ENCODE data around the gene TENT4A.

TENT4A gene

GRCh38 chr5:6781716-6782115 lies 68.5 kb downstream of the TENT4A start:
- no peak for TF ChIP-seq POLR2A (IDR thresholded peaks at IDR 0.05; ENCODE audit: low read length)
- no peak for TF ChIP-seq GATA1 (IDR thresholded peaks at IDR 0.05; ENCODE audit: low read depth, low read length)

GRCh38 chr5:6783787-6784186 lies 70.6 kb downstream of the TENT4A start:
- DNase-seq: no peak
- TF ChIP-seq POLR2A (IDR thresholded peaks at IDR 0.05; ENCODE audit: low read length) (no peak), GATA1 (IDR thresholded peaks at IDR 0.05; ENCODE audit: low read depth, low read length) (no peak)

More at GRCh38 chr5:6781716-6782115, 68.5 kb downstream of the TENT4A start:
- no peak for DNase-seq

- TF ChIP-seq POLR2A (IDR thresholded peaks at IDR 0.05; ENCODE audit: low read length) (no peak), GATA1 (IDR thresholded peaks at IDR 0.05; ENCODE audit: low read depth, low read length) (no peak)
- no peak for DNase-seq
These were observed 71.2 kb downstream of the TENT4A start for GRCh38 chr5:6784481-6784880.

DNA sequence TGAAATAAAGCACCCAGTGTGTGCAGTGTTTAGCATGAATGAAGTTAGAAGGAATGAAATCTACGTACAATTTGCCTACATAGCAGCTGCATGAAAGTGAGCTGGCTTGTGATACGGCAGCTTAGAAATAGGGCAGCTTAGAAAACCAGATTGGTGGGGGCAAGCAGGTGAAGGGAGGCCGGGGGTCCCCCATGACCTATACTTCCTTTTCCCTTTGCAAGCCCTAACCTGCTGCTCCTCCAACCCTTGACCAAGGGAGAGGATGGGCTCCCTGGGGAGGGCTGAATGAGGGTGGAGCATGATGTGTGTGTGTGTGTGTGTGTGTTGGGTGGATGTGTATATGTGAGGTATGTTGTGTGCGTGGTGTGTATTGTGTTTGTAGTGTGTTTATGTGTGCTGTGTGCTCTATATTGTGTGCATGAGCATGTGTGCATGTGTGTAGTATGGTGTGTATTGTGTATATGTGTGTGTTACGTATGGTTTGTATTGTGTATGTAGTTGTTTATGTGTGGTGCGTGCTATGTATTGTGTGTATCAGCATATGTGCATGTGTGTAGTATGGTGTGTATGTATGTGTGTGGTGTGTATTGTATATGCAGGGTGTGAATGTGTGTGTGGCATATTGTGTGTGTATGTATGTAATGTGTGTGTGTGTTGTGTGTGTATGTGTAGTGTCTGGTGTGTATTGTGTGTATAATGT lies 72.1 kb downstream of the TENT4A start:
- TF ChIP-seq POLR2A (IDR thresholded peaks at IDR 0.05; ENCODE audit: low read length) (no peak), GATA1 (IDR thresholded peaks at IDR 0.05; ENCODE audit: low read depth, low read length) (no peak)
- DNase-seq: no peak

- TF ChIP-seq GATA1 (IDR thresholded peaks at IDR 0.05; ENCODE audit: low read depth, low read length) (no peak), POLR2A (IDR thresholded peaks at IDR 0.05; ENCODE audit: low read length) (no peak)
These were observed 72.6 kb downstream of the TENT4A start for GRCh38 chr5:6785861-6786180.

DNA sequence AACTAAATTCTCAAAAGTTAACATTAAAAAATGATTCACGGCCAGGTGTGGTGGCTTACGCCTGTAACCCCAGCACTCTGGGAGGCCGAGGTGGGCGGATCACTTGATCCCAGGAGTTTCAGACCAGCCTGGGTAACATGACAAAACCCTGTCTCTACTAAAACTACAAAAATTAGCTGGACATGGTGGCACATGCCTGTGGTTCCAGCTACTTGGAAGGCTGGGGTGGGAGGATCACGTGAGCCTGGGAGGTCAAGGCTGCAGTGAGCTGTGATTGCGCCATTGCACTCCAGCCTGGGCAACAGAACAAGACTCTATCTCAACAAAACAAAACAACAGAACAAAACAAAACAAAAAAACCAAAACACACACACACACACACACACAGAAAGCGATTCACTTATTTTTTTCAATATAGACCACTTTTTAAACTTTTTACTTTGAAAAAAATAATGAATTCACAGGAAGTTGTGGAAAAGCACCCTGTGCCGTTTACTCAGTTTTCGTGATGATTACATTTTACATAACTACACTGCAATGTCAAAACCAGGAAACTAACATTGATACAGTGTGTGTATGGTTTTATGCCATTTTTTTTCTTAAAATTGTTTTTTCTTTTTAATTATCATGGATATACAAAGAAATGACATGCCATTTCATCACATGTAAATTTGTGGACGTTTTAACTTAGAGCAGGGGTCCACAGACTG lies 73.7 kb downstream of the TENT4A start:
- DNase-seq: no peak
- TF ChIP-seq POLR2A (IDR thresholded peaks at IDR 0.05; ENCODE audit: low read length): no peak
- no peak for TF ChIP-seq GATA1 (IDR thresholded peaks at IDR 0.05; ENCODE audit: low read depth, low read length)

More at GRCh38 chr5:6785861-6786180, 72.6 kb downstream of the TENT4A start:
- DNase-seq: no peak

GRCh38 chr5:6787941-6788340 lies 74.7 kb downstream of the TENT4A start:
- no peak for TF ChIP-seq GATA1 (IDR thresholded peaks at IDR 0.05; ENCODE audit: low read depth, low read length)
- TF ChIP-seq POLR2A (IDR thresholded peaks at IDR 0.05; ENCODE audit: low read length): no peak
- DNase-seq: no peak

DNA sequence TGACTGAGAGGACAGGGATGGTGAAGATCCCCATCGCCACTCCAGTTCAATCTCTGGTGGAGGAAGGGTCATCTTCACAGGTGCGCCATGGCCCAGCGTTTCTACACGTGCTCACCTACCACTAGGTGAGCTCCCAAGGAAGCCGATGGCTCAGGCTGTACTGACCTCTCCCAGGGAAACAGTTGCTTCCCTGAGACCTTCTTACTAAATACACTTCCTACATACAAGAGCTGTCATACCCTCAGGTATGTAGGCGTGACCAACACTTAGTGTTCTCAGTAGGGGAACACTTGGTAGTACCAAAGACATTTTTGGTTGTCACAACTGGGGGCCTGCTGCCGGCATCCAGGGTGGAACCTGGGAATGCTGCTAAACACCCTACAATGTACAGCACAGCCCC lies 75.2 kb downstream of the TENT4A start:
- TF ChIP-seq GATA1 (IDR thresholded peaks at IDR 0.05; ENCODE audit: low read depth, low read length) (no peak), POLR2A (IDR thresholded peaks at IDR 0.05; ENCODE audit: low read length) (no peak)
- DNase-seq: no peak

DNA sequence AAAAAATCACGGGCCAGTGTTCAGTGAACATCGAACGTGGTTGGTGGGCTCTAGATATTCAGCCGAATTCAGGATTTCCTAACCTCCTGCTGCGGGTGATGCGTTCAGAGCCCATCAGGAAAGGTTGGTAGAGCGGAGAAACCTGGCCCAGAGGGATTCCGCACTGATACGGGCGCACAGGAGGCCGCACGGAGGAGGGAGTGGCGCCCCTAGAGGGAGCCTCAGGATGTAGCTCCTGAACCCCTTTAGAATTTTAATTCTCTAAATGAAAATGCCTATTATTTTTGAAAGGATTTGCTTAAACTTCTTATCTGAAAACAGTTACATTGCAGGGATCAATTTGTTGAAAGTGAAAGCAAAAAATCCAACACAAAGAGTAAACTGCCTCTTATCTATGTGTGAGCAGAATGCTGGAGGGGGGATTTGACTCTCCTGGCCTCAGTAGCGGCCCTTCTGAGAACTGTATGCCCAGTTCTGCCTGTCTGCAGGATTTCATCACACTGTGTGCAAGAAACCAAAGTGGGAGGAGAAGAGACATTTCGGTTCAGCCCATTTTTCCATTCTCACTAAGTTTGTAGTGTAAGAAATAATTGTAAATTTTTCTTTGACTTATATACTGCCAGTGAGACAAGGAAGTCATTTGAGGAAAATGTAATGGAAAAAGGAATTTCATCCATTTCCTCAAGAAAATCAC lies 75.9 kb downstream of the TENT4A start:
- no peak for TF ChIP-seq GATA1 (IDR thresholded peaks at IDR 0.05; ENCODE audit: low read depth, low read length)
- TF ChIP-seq POLR2A (IDR thresholded peaks at IDR 0.05; ENCODE audit: low read length): no peak
- no peak for DNase-seq

GRCh38 chr5:6790346-6790865 lies 77.2 kb downstream of the TENT4A start:
- DNase-seq: no peak

DNA sequence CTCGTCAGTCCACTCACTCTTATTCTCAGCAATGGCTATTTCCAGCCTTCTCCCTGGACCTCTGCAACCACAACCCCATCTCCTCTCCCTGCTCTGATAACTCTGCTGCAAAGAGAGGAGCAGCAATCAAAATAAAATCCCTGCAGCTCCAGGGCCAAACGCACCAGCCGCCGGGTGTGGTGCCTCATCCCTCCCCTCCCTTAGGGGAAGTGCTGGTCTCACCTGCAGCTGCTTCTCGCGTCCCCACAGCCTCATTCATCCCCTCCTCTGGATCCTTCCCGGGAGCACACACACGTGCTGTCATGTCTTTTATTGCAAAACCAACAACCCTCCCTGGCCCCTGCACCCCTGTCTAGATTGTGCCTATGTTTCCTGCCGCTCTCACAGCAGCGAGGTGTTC lies 77.8 kb downstream of the TENT4A start:
- DNase-seq: no peak
- no peak for TF ChIP-seq GATA1 (IDR thresholded peaks at IDR 0.05; ENCODE audit: low read depth, low read length)
- TF ChIP-seq POLR2A (IDR thresholded peaks at IDR 0.05; ENCODE audit: low read length): no peak

More at GRCh38 chr5:6790346-6790865, 77.2 kb downstream of the TENT4A start:
- TF ChIP-seq POLR2A (IDR thresholded peaks at IDR 0.05; ENCODE audit: low read length): no peak
- TF ChIP-seq GATA1 (IDR thresholded peaks at IDR 0.05; ENCODE audit: low read depth, low read length): no peak

- DNase-seq: no peak
- TF ChIP-seq POLR2A (IDR thresholded peaks at IDR 0.05; ENCODE audit: low read length): no peak
- no peak for TF ChIP-seq GATA1 (IDR thresholded peaks at IDR 0.05; ENCODE audit: low read depth, low read length)
These were observed 79.1 kb downstream of the TENT4A start for GRCh38 chr5:6792376-6792775.

DNA sequence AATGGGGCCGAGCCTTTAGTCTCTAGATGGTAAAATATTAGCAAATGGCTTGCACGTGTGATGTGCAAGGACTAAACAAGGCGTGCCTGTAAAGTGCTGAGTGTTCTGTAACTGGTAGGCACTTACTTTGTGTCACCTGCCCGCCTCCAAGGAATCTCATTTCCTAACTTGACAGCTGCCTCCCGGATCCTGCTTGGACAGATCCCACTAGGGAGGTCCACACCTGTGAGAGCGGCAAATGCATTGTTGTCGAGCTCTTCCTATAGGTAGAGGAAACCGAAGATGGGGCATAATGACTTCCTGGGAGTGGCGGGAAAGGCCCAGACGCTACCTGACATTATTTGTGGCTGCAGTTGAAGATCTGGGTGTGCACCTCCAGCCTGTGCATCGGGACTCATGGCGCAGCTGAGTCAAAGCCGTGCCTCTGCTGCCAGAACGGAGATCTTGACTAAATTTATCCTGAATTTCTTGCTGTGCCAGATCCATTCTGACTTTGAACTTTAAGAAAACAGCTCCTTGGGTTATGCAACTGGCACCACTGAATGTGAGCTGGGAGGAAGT lies 79.8 kb downstream of the TENT4A start:
- TF ChIP-seq GATA1 (IDR thresholded peaks at IDR 0.05; ENCODE audit: low read depth, low read length): no peak
- TF ChIP-seq POLR2A (IDR thresholded peaks at IDR 0.05; ENCODE audit: low read length): no peak
- DNase-seq: no peak

DNA sequence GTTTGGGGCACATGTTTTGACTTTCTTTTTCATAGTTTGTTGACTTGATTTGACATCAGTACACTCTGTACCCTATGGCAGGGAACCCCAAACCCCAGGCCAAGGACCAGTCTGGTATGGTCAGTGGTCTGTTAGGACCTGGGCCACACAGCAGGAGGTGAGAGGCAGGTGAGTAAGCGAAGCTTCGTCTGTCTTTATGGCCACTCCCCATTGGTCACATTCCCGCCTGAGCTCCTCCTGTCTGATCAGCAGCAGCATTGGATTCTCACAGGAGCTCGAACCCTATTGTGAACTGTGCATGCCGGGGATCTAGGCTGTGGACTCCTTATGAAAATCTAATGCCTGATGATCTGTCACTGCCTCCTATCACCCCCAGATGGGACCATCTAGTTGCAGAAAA lies 88.0 kb downstream of the TENT4A start:
- no peak for DNase-seq
- TF ChIP-seq GATA1 (IDR thresholded peaks at IDR 0.05; ENCODE audit: low read depth, low read length) (no peak), POLR2A (IDR thresholded peaks at IDR 0.05; ENCODE audit: low read length) (no peak)
